ENCODE measurements around the gene HOXC6.

The HOXC6 gene

GRCh38 chr12:54027442-54027786 is 826 bp upstream of the HOXC6 start:
- no peak for DNase-seq
- ChIA-PET CTCF (interaction anchor here (1.2 to 1.6 kb wide), 5 partner anchors 10 to 189 kb away, joined by 3 to 5 read pairs (median 4); no protein-coding TSS in a partner anchor), POLR2A (interaction anchor here (1.6 kb wide), 1 partner anchor 21 kb away, joined by 4 read pairs; no protein-coding TSS in a partner anchor)
- Histone ChIP-seq H3K4me3 (ENCODE audit: control insufficient read depth in 1 of 7, extremely low read depth in 1 of 7, insufficient read depth in 4 of 7, low read depth in 2 of 7, low read length in 6 of 7) (no peak overlapping the region), H3K9me3 (ENCODE audit: control extremely low read depth in 1 of 5, control insufficient read depth in 4 of 5, insufficient read depth in 2 of 5, low read depth in 1 of 5, low read length in 4 of 5) (peaks cover 0 to 3% (median 0%) of the 10 kb centered on the region in 5 experiments), H3K27ac (ENCODE audit: insufficient read depth in 1 of 2, low read depth in 1 of 2, low read length in 2 of 2, poor library complexity in 1 of 2, severe bottlenecking in 2 of 2) (no peak overlapping the region), H3K36me3 (ENCODE audit: control insufficient read depth in 4 of 4, insufficient read depth in 4 of 4, low read length in 3 of 4) (no peaks in the 10 kb centered on the region), H3K4me1 (ENCODE audit: control extremely low read depth in 1 of 4, control insufficient read depth in 4 of 4, insufficient read depth in 4 of 4, low read length in 3 of 4) (peaks cover 0 to 6% (median 3%) of the 10 kb centered on the region in 4 experiments), H3K27me3 (replicated peaks in 2 of 5; ENCODE audit: control insufficient read depth in 4 of 5, insufficient read depth in 5 of 5, low read length in 4 of 5) (peaks cover 32 to 100% (median 57%) of the 10 kb centered on the region in 5 experiments)
- 62% methylated on average over 3 of the region's 3 CpGs for WGBS (ENCODE audit: insufficient coverage)

GRCh38 chr12:54029529-54030441 is 1.5 kb downstream of the HOXC6 start:
- Histone ChIP-seq H3K36me3 (ENCODE audit: control insufficient read depth in 4 of 4, insufficient read depth in 4 of 4, low read length in 3 of 4) (no peaks in the 10 kb centered on the region), H3K27ac (ENCODE audit: insufficient read depth in 1 of 2, low read depth in 1 of 2, low read length in 2 of 2, poor library complexity in 1 of 2, severe bottlenecking in 2 of 2) (no peak overlapping the region), H3K4me3 (ENCODE audit: control insufficient read depth in 1 of 7, extremely low read depth in 1 of 7, insufficient read depth in 4 of 7, low read depth in 2 of 7, low read length in 6 of 7) (no peak overlapping the region), H3K9me3 (ENCODE audit: control extremely low read depth in 1 of 5, control insufficient read depth in 4 of 5, insufficient read depth in 2 of 5, low read depth in 1 of 5, low read length in 4 of 5) (peaks cover 0 to 15% (median 2%) of the 10 kb centered on the region in 5 experiments), H3K27me3 (replicated peaks in 2 of 5; ENCODE audit: control insufficient read depth in 4 of 5, insufficient read depth in 5 of 5, low read length in 4 of 5) (peaks cover 32 to 100% (median 68%) of the 10 kb centered on the region in 5 experiments), H3K4me1 (ENCODE audit: control extremely low read depth in 1 of 4, control insufficient read depth in 4 of 4, insufficient read depth in 4 of 4, low read length in 3 of 4) (peaks cover 0 to 26% (median 12%) of the 10 kb centered on the region in 4 experiments)
- DNase-seq: no peak
- ChIA-PET POLR2A (no interaction called here), CTCF (interaction anchor here (1.9 to 7.3 kb wide), 4 partner anchors 108 to 178 kb away, joined by 8 to 90 read pairs (median 35); partner anchors contain the start of gene SMUG1)
- 14% methylated on average over 32 of the region's 53 CpGs for WGBS (ENCODE audit: insufficient coverage)

- no peak for DNase-seq
- ChIA-PET CTCF (interaction anchor here (0.9 to 7.3 kb wide), 13 partner anchors 15 to 179 kb away, joined by 3 to 90 read pairs (median 7); partner anchors contain the start of genes HOXC10 and SMUG1), POLR2A (no interaction called here)
- WGBS (ENCODE audit: insufficient coverage): 60% methylated on average over 1 of the region's 7 CpGs
- peaks cover 0 to 27% (median 12%) of the 10 kb centered on the region in 4 experiments for H3K4me1 ChIP-seq (ENCODE audit: control extremely low read depth in 1 of 4, control insufficient read depth in 4 of 4, insufficient read depth in 4 of 4, low read length in 3 of 4)
- no peak overlapping the region for H3K27ac ChIP-seq (ENCODE audit: insufficient read depth in 1 of 2, low read depth in 1 of 2, low read length in 2 of 2, poor library complexity in 1 of 2, severe bottlenecking in 2 of 2)
- H3K36me3 ChIP-seq (ENCODE audit: control insufficient read depth in 4 of 4, insufficient read depth in 4 of 4, low read length in 3 of 4): no peaks in the 10 kb centered on the region
- H3K4me3 ChIP-seq (ENCODE audit: control insufficient read depth in 1 of 7, extremely low read depth in 1 of 7, insufficient read depth in 4 of 7, low read depth in 2 of 7, low read length in 6 of 7): no peak overlapping the region
- peaks cover 31 to 100% (median 70%) of the 10 kb centered on the region in 5 experiments for H3K27me3 ChIP-seq (replicated peaks in 2 of 5; ENCODE audit: control insufficient read depth in 4 of 5, insufficient read depth in 5 of 5, low read length in 4 of 5)
- H3K9me3 ChIP-seq (ENCODE audit: control extremely low read depth in 1 of 5, control insufficient read depth in 4 of 5, insufficient read depth in 2 of 5, low read depth in 1 of 5, low read length in 4 of 5): peaks cover 0 to 15% (median 2%) of the 10 kb centered on the region in 5 experiments
Observed at GRCh38 chr12:54030442-54030801, 2.2 kb downstream of the HOXC6 start.

GRCh38 chr12:54030889-54031471 is 2.7 kb downstream of the HOXC6 start:
- no peak for DNase-seq

GRCh38 chr12:54031480-54031879 is 3.2 kb downstream of the HOXC6 start:
- no peak for DNase-seq
- 60% methylated on average over 9 of the region's 16 CpGs for WGBS (ENCODE audit: insufficient coverage)
- Histone ChIP-seq H3K4me3 (ENCODE audit: control insufficient read depth in 1 of 7, extremely low read depth in 1 of 7, insufficient read depth in 4 of 7, low read depth in 2 of 7, low read length in 6 of 7) (no peak overlapping the region), H3K36me3 (ENCODE audit: control insufficient read depth in 4 of 4, insufficient read depth in 4 of 4, low read length in 3 of 4) (no peaks in the 10 kb centered on the region), H3K4me1 (ENCODE audit: control extremely low read depth in 1 of 4, control insufficient read depth in 4 of 4, insufficient read depth in 4 of 4, low read length in 3 of 4) (peaks cover 0 to 27% (median 12%) of the 10 kb centered on the region in 4 experiments), H3K27ac (ENCODE audit: insufficient read depth in 1 of 2, low read depth in 1 of 2, low read length in 2 of 2, poor library complexity in 1 of 2, severe bottlenecking in 2 of 2) (no peak overlapping the region), H3K9me3 (ENCODE audit: control extremely low read depth in 1 of 5, control insufficient read depth in 4 of 5, insufficient read depth in 2 of 5, low read depth in 1 of 5, low read length in 4 of 5) (peaks cover 0 to 15% (median 2%) of the 10 kb centered on the region in 5 experiments), H3K27me3 (replicated peaks in 2 of 5; ENCODE audit: control insufficient read depth in 4 of 5, insufficient read depth in 5 of 5, low read length in 4 of 5) (peaks cover 26 to 100% (median 71%) of the 10 kb centered on the region in 5 experiments)
- ChIA-PET POLR2A (no interaction called here), CTCF (interaction anchor here (0.9 to 7.3 kb wide), 25 partner anchors 8 to 184 kb away, joined by 3 to 90 read pairs (median 7); partner anchors contain the start of genes HOXC10, HOXC9 and SMUG1)

More at GRCh38 chr12:54030889-54031471, 2.7 kb downstream of the HOXC6 start:
- Histone ChIP-seq H3K36me3 (ENCODE audit: control insufficient read depth in 4 of 4, insufficient read depth in 4 of 4, low read length in 3 of 4) (no peaks in the 10 kb centered on the region), H3K4me3 (ENCODE audit: control insufficient read depth in 1 of 7, extremely low read depth in 1 of 7, insufficient read depth in 4 of 7, low read depth in 2 of 7, low read length in 6 of 7) (no peak overlapping the region), H3K9me3 (ENCODE audit: control extremely low read depth in 1 of 5, control insufficient read depth in 4 of 5, insufficient read depth in 2 of 5, low read depth in 1 of 5, low read length in 4 of 5) (peaks cover 0 to 15% (median 2%) of the 10 kb centered on the region in 5 experiments), H3K4me1 (ENCODE audit: control extremely low read depth in 1 of 4, control insufficient read depth in 4 of 4, insufficient read depth in 4 of 4, low read length in 3 of 4) (peaks cover 0 to 27% (median 12%) of the 10 kb centered on the region in 4 experiments), H3K27me3 (replicated peaks in 2 of 5; ENCODE audit: control insufficient read depth in 4 of 5, insufficient read depth in 5 of 5, low read length in 4 of 5) (peaks cover 29 to 100% (median 74%) of the 10 kb centered on the region in 5 experiments), H3K27ac (ENCODE audit: insufficient read depth in 1 of 2, low read depth in 1 of 2, low read length in 2 of 2, poor library complexity in 1 of 2, severe bottlenecking in 2 of 2) (no peak overlapping the region)
- WGBS (ENCODE audit: insufficient coverage): 4% methylated on average over 26 of the region's 46 CpGs
- ChIA-PET CTCF (interaction anchor here (0.9 to 7.3 kb wide), 18 partner anchors 9 to 184 kb away, joined by 3 to 90 read pairs (median 7); partner anchors contain the start of genes HOXC10 and SMUG1), POLR2A (no interaction called here)

- WGBS (ENCODE audit: insufficient coverage): 48% methylated on average over 4 of the region's 6 CpGs
- no peak for DNase-seq
- H3K9me3 ChIP-seq (ENCODE audit: control extremely low read depth in 1 of 5, control insufficient read depth in 4 of 5, insufficient read depth in 2 of 5, low read depth in 1 of 5, low read length in 4 of 5): peaks cover 0 to 15% (median 2%) of the 10 kb centered on the region in 5 experiments
- CTCF ChIA-PET: interaction anchor here (0.6 to 7.3 kb wide), 29 partner anchors 8 to 500 kb away, joined by 3 to 90 read pairs (median 6); partner anchors contain the start of genes HOXC4, HOXC8, HOXC9 and SMUG1
- H3K4me3 ChIP-seq (ENCODE audit: control insufficient read depth in 1 of 7, extremely low read depth in 1 of 7, insufficient read depth in 4 of 7, low read depth in 2 of 7, low read length in 6 of 7): no peak overlapping the region
- H3K27ac ChIP-seq (ENCODE audit: insufficient read depth in 1 of 2, low read depth in 1 of 2, low read length in 2 of 2, poor library complexity in 1 of 2, severe bottlenecking in 2 of 2): no peak overlapping the region
- peaks cover 0 to 27% (median 12%) of the 10 kb centered on the region in 4 experiments for H3K4me1 ChIP-seq (ENCODE audit: control extremely low read depth in 1 of 4, control insufficient read depth in 4 of 4, insufficient read depth in 4 of 4, low read length in 3 of 4)
- POLR2A ChIA-PET: interaction anchor here (0.6 kb wide), 2 partner anchors 9 to 168 kb away, joined by 3 read pairs; no protein-coding TSS in a partner anchor
- no peaks in the 10 kb centered on the region for H3K36me3 ChIP-seq (ENCODE audit: control insufficient read depth in 4 of 4, insufficient read depth in 4 of 4, low read length in 3 of 4)
- H3K27me3 ChIP-seq (replicated peaks in 2 of 5; ENCODE audit: control insufficient read depth in 4 of 5, insufficient read depth in 5 of 5, low read length in 4 of 5): peaks cover 19 to 100% (median 73%) of the 10 kb centered on the region in 5 experiments
Observed at GRCh38 chr12:54032086-54032619, 3.9 kb downstream of the HOXC6 start.
